GM21360 (cell line): ENCODE results near the gene GRK3.
"Not testable (repeated sequence)": the region's sequence is repeated elsewhere in the genome, so short reads cannot be mapped to it uniquely, and the experiment has no call there.

Experiments used
- ATAC-seq: cut with Tn5 transposase; IDR thresholded peaks from one replicate; pipeline ENCODE4 v1.9.1; 2021; ENCODE audit warnings: mild to moderate bottlenecking, moderate library complexity; ENCODE audit not compliant: unreplicated experiment

The GRK3 gene

GRCh38 chr22:25694196-25694907 is 129.9 kb downstream of the GRK3 start:
- no peak for ATAC-seq

DNA sequence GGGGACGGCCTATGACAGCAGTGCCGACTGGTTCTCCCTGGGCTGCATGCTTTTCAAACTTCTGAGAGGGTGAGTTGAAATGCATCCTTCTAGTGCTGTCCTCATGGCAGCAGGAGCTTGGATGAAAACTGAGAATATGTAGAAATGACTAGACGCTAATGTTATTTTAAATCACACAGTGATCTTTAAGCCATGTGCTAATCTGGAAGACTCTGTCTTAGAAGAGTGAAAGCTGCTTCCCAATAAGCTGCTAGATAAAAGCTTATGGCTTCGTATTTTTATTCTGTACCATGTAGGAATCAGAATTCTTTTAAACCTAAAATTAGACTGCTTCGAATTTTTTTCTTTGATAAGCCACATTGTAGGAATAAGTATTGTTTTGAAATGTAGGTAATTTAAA is 130.7 kb downstream of the GRK3 start:
- ATAC-seq, result no peak

GRCh38 chr22:25696763-25697162 is 132.3 kb downstream of the GRK3 start:
- no peak for ATAC-seq

GRCh38 chr22:25697181-25697664 is 132.7 kb downstream of the GRK3 start:
- ATAC-seq, result no peak

GRCh38 chr22:25697978-25698377 is 133.5 kb downstream of the GRK3 start:
- no peak for ATAC-seq

- no peak for ATAC-seq
Observed at GRCh38 chr22:25698461-25698860, 134.0 kb downstream of the GRK3 start.

- ATAC-seq, result no peak
Observed at GRCh38 chr22:25698978-25699377, 134.5 kb downstream of the GRK3 start.

GRCh38 chr22:25701056-25701780 is 136.7 kb downstream of the GRK3 start:
- no peak for ATAC-seq

- ATAC-seq, result no peak
Observed at GRCh38 chr22:25702040-25702439, 137.6 kb downstream of the GRK3 start.

- no peak for ATAC-seq
Observed at GRCh38 chr22:25702571-25703167, 138.2 kb downstream of the GRK3 start.

DNA sequence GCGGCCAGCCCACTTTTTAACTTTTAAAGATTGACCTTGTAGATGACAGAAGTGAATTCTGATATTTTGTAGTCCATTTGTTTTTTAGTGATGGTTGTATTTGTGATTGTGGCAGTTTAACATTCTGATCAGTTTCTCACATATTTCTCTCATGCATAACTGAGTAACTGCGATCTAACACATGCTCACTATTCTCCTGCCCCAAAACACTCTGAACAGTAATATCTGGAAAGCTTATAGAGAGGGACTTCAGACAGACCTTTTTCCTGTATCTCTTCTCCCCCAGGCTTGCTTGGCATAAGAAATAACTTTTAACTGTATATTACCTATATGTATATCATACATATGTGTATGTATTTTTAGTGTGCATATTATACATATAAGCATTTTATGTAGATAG is 140.2 kb downstream of the GRK3 start:
- no peak for ATAC-seq

DNA sequence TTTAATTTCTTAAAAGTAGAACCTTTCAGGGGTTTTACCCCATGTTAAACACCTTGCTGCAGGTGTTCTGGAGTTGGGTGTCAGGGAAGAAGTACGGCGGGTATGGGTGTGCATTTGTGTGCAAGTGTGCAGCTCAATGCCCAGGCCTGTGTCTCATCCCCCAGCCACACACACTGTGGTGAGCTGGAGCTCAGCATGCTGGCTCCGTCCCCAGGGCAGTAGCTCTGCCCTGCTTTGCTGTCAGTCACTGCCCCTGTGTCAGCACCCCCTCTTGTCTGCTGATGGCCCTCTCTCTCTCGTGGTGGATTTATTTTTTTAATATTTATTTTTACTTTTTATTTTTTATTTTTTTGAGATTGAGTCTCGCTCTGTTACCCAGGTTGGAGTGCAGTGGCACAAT is 141.7 kb downstream of the GRK3 start:
- ATAC-seq, result no peak

DNA sequence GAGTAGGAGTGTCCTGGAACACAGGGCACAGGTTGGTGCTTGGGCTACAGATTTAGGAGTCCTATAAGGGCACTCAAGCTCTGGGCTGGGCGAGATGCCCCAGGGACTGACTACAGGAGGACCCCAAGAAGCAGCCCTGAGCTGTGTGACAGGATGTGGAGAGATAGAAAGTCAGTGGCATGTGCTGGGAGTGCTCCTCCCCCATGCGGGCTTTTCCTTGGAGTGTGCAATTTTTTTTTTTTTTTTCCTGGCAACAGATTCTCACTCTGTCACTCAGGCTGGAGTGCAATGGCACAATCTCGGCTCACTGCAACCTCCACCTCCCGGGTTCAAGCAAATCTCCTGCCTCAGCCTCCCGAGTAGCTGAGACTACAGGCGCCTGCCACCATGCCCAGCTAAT is 144.0 kb downstream of the GRK3 start:
- ATAC-seq, result not testable (repeated sequence)

DNA sequence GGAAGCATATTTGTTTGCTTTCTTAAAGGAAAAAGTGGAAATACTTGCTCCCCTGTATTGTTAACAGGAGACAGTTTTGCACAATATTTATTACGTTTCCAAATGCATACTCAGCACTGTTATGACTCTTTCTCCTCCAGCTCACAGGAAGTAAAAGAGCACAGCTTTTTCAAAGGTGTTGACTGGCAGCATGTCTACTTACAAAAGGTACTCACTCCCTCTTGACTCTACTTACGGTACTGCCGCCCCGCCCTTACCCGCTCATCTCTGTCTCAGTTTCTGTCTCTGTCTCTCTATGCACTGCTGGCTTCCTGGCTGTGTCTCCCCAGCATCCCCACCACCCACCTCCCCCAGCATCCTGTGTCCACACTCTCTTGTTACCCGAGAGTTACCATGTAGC is 145.3 kb downstream of the GRK3 start:
- ATAC-seq, result no peak

- no peak for ATAC-seq
Observed at GRCh38 chr22:25710501-25710900, 146.0 kb downstream of the GRK3 start.

GRCh38 chr22:25711491-25711890 is 147.0 kb downstream of the GRK3 start:
- no peak for ATAC-seq

DNA sequence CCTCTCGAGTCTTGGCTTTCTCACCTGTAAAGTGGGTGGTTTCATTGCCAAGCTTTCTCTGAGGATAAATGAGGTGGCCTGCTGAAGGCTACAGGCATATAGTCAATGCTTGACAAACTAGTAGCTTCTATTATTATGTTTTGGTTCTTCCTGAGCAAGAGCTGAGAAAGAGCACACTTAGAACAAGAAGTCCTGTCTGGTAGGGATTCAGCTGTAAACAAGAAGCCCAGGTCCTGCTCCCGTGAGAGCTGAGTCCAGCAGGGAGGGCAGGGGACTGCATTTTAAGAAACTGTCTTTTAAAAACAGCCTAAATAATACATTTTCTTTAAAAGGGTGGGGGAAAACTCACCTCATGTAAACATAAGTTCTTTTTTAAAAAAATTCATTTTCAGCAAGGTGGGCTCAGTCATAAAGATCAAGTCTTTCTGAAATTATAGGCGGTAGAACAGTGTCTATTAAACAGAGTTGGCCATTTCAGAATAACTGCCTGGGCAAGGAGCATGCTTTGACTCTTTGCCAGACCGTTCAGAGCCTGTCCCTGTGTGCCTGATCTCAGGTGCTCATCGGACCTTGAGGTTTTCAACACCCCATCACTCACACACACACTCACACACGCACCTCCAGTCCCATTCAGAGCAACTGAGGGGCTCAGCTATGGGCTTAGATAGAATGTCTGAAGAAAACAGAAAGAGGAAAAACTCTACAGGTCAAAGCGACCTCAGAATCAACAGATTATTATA is 148.4 kb downstream of the GRK3 start:
- ATAC-seq, result no peak

DNA sequence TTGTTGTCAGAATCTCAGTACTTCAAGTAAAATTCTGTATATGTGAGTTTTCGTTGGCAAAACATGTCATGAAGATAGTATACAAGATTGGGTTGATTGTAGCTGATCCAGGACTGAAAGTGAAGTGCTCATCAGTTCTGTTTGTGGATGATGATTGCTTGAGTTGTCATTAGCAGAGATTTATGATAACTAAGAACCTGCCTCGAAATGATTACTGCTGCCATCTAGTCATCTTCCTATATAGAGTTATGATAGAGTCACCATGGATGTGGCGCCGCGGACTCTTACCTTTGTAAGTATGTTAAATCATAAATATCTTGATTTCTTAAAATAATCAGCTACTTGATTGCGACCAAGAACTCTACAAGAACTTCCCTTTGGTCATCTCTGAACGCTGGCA is 149.6 kb downstream of the GRK3 start:
- ATAC-seq, result no peak

DNA sequence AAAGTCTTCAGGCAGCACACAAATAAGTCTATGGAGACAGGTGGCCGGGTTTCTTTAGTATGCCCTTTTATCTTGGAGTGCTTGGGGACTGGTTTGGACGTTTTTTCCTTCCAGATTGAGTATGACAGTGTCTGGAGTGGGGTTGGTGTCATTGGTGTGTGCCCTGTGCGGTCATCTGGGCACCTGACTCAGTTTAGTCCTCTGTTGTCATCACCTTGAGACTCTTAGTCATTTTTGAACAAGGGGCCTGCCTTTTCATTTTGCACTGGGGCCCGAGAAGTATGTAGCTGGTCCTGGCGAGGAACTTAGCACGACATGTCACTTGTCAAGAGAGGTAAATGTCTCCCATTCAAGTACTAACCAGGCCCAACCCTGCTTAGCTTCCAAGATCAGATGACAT is 150.3 kb downstream of the GRK3 start:
- no peak for ATAC-seq

DNA sequence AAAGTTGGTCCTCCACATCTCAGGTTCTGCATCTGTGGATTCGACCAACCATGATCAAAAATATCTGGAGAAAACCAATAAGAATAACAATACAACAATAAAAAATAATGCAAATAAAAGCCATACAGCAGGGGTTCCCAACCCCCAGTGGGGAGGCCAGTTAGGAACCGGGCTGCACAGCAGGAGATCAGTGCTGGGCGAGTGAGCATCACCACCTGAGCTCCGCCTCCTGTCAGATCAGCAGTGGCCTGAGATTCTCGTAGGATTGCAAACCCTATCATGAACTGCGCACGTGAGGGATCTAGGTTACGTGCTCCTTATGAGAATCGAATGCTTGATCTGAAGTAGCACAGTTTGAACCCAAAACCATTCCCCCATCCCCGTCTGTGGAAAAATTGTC is 152.2 kb downstream of the GRK3 start:
- ATAC-seq, result no peak

DNA sequence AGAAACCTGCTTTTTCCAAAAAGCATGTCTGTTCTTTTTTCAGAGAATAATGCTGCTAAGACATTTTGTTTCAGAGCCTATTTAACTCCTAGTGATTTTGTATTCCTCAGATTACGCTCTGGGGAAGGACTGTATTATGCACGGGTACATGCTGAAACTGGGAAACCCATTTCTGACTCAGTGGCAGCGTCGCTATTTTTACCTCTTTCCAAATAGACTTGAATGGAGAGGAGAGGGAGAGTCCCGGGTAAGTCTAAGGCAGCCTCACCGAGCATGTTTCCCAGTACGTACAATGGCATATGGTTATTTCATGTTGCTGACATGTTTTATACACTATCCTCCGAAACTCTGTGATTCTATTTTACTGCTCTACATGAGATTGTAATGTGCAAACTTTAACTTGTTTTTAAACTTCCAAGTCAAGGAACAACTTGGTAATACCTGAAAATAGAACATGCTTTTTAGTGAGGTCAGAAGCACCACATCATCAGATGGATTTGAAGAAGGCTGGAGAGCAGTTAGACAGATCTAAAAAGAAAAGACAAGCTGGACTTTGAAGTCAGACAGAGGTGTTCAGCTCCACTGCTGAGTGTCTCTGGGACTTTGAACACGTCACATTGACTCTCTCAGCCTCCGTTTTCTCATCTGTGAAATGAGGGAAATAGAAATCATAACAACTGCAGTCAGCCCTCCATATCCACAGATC is 153.8 kb downstream of the GRK3 start:
- ATAC-seq, result no peak
